GM19467 (cell line): ENCODE data around the gene TSKU.
"Not testable (repeated sequence)": the region's sequence is repeated elsewhere in the genome, so short reads cannot be mapped to it uniquely, and the experiment has no call there.

Experiments
- ATAC-seq: cut with Tn5 transposase; IDR thresholded peaks from one replicate; pipeline ENCODE4 v1.9.1; 2021; ENCODE audit warnings: mild to moderate bottlenecking, moderate library complexity; ENCODE audit not compliant: unreplicated experiment

Gene TSKU

DNA sequence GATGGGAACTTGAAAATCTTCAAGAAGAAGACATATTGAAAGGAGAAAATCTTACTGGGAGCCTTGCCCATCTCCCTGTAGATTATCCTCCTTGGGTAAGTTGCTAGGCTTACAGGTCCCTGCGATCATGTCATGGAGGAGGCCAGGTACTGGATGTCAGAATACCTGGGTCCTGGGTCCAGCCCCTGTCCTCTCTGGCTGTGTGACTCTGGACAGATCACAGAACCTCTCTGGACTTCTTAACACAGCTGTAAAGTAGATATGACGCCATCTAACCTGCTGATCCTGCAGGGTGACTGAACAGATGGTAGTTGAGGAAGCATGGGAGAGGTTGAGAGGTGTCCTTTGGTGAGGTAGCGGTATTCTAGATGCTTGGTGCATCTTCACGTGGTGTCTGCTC lies 4.1 kb downstream of the TSKU start:
- ATAC-seq = no peak

DNA sequence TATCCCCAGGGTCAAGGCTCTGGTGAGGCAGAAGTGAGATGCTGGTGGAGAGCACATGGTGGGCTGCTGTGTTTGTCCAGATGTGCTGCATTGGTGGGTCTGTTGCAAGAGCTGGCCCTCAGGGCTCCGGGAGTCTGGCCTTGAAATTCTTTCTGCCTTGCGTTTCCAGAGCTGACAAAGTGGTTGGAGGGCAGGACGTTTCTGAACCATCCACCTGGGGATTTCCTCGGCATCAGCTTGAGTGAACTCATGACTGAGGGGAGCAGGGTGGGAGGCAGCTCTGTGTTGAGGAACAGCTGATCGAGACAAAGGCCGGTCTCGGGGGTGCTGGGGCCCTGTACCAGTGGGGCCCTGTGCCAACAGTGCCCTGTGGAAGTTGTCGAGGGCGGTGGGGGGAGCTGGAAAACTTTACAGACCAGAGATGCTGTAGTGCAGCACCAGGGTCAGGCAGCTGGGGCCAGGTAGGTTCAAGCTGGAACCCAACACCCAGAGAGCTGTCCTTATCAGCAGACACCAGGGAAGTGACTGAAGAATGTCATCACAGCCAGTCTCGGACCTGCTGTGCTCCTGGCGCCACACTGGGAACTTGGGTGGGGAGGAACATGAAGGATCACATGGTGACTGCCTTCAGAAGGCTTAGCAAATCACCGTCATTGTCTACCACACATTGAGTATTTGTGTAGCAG lies 4.9 kb downstream of the TSKU start:
- no peak for ATAC-seq

DNA sequence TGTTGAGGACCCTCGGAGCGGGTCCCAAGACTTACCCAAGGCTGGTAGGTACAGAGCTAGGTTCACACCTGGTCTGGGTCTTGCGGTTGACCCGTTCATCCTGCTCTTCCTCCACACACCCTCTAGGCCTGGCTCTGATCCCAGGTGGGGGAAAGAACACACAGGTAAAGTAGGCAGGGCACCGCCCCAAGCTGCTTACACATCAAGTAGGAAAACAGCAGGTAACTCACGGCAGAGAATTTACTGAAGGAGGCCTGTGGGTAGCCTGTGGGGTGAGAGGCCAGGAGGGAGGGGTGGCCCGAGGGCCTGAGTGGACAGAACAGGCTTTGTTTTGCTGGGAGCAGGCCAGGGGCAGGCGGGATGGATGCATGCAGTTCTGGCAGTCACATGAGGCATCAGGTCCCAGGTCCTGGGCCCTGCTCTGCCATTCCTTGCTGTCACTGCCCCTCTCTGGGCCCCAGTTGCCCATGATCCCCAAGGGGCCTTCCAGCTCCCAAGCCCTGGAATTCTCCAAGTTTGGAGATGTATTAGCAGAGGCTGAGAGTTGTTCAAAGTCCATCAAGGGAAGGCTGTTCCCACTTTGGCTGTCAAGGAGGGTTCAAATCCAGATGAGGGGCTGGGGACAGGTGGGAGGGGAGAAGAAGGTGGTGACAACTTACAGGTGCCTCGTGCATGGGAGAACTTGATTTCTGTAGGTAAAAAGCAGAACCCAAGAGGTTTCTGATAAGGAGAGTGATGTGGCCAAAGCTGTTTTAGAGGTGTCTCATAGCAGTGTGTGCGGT lies 5.7 kb downstream of the TSKU start:
- ATAC-seq = no peak

DNA sequence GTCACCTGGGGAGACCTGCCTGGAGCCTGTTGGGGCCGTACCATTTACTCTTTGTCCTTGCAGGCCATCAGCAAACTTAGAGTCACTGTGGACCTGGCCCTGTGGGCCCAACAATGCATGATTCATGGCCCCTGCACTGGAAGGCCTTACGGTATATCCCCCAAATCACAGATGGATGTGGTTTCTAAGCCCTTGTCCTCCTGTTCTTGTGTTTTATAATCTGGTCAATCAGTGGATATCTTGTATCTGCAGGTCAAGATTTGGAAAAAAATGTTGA lies 6.2 kb downstream of the TSKU start:
- ATAC-seq = no peak

DNA sequence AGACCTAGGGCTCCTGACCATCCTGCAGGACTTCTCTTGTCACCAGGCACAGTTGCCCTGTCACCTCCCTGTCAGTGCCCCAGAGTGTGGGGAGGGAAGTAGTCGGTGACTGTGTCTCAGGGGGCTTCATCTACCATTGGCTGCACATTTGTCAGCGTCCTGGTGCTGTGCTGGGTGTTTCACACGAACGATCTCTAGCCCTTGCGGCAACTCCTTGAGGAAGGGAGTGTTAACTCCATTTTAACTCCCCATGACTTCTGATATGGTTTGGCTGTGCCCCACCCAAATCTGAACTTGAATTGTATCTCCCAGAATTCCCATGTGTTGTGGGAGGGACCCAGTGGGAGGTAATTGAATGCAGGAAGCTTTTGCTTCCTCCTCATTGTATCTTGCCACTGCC lies 7.1 kb downstream of the TSKU start:
- no peak for ATAC-seq

DNA sequence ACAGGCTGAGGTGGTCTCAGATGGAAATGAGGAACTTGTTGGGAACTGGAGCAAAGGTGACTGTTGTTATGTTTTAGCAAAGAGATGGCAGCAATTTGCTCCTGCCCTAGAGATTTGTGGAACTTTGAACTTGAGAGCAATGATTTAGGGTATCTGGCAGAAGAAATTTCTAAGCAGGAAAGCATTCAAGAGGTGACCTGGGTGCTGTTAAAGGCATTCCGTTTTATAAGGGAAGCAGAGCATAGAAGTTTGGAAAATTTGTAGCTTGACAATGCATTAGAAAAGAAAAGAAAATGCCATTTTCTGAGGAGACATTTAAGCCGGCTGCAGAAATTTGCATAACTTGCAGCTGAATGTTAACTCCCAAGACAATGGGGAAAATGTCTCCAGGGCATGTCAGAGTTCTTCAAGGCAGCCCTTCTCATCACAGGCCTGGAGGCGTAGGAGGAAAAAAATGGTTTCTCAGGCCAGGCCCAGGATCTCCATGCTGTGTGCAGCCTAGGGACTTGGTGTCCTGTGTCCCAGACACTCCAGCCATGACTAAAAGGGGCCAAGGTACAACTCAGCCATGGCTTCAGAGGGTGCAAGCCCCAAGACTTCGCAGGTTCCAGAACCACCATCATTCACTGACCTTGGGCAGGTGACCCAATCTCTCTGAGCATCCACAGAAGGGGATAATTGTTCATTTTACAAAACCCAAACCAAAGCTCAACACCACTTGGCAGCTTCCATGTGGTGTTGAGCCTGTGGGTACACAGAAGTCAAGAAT lies 8.0 kb downstream of the TSKU start:
- ATAC-seq = not testable (repeated sequence)

DNA sequence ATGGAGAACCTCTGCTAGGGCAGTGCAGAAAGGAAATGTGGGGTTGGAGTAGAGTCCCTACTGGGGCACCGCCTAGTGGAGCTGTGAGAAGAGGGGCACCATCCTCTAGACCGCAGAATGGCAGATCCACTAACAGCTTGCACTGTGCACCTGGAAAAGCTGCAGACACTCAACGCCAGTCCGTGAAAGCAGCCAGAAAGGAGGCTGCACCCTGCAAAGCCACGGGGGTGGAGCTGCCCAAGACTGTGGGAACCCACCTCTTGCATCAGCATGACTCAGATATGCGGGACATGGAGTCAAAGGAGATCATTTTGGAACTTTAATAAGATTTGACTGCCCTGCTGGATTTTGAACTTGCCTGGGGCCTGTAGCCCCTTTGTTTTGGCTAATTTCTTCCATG lies 8.7 kb downstream of the TSKU start:
- no peak for ATAC-seq

DNA sequence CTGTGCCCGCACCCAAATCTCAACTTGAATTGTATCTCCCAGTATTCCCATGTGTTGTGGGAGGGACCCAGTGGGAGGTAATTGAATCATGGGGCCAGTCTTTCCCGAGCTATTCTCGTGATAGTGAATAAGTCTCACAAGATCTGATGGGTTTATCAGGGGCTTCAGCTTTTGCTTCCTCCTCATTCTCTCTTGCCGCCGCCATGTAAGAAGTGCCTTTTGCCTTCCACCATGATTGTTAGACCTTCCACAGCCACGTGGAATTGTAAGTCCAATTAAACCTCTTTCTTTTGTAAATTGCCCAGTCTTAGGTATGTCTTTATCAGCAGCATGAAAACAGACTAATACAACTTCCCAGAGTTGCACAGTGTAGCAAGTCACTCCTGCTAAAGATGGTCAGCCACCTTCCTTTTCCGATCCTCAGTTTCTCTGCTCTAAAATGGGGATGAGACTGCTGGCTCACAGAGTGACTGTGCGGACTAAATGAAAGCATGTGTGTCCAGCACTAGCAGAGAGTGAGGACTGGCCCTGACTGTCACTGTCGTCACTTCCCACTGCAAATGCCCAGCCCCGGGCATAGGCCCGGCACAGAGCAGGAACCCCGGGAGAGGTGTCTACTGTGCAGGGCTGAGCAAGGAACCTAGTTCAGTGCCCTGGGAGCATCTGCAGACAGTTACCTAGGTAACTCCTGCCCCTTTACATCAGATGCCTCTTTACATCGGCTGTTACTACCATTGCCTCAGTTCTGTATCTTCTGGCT lies 9.5 kb downstream of the TSKU start:
- ATAC-seq = no peak

DNA sequence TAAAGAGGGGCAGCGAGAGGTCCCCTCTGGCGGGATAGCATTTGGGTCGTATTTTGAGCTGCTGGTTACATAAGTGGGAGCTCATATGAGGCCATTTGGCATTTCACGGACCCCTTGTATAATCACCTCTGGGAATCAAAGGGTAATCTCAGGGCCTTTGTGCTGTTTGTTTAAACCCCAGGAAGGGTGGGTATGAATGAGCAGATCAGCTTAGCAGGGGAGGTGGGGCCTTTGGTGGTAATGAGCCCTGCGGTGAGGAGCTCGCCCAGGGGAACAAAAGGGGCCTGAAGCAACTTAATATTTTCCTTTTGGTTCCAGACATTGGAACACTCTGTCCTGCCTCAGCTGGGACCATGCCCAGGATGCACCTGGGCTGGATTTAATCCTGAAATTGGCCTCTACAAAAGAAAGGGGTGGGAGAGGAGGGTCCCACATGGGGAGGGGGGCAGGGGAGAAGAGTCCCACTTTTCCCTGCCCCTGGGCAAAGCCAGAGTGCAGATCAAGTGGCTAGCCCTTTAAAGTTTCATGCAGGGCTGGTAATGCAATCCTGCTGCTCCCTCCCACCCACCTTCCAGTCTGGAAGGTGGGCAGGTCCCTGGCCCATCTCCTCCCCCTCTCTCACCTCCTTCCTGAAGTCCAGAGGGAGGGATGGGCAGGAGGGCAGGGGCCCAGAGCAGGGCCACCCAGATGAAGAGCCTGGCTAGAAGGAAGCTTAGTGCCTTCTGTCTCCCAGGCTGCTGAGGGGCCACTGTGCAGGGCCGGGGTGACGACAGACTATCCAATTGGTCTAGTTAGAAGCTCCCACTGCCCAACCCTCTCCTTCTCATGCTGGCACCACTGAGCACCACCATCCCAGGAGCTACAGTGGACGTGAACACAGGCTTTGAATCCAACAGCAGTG lies 10.5 kb downstream of the TSKU start:
- no peak for ATAC-seq

DNA sequence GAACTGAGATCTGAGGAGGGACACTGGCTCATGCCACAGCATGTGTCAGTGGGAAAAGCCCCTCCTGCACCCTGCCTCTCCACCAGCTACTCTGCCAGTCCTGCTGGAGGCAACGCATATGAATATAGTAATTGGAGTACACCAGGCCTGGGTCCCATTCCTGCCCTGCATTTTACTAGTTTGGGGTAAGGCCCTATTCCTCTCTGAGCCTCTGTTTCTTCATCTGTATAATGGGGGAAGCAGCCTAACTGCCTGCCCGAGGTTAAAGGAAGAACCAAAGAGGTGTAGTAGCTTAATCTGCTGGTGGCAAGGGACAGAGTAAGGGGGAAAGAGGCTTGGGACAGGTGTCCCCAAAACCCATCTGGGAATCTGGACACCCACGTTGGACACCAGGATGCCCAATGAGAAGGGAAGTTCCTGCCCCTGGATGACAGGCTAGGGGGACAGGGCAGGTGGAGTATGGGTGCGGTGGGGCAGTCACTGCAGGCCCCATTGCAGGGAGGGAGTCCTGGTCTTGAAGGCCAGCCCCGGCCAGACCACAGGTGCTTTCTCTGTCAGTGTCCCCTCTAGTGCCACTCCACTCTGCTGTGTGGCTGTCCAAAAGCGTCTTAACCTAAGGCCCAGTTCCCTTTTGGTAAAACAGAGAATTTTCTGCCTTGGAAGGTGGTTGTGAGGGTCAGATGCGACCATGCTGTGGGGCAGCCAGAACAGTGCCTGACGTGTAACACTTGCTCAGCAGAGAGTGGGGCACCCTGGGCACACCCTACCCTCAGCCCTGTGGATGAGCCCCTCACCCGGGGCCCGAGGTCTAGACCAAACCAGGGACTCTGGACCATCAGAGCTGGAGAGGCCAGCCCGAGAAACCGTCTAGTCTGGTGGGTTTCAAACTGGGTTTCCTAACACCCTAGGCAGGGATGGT lies 11.5 kb downstream of the TSKU start:
- ATAC-seq = no peak

DNA sequence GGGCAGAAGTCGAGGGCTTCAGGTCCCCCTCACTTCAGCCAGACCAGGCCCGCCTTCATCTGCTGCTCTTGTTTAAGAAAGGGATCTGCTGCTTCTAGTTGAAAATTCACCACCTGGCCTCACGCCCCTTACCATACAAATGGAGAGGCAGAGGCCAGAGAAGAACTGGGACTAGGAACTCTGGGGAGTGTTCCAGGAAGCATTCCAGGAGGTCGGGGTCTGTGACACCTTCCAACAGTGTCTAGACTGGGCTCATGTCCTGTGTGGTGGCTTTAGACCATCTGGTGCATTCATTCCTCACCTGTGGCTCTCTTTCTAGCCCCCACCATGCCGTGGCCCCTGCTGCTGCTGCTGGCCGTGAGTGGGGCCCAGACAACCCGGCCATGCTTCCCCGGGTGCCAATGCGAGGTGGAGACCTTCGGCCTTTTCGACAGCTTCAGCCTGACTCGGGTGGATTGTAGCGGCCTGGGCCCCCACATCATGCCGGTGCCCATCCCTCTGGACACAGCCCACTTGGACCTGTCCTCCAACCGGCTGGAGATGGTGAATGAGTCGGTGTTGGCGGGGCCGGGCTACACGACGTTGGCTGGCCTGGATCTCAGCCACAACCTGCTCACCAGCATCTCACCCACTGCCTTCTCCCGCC lies 12.3 kb downstream of the TSKU start:
- no peak for ATAC-seq

DNA sequence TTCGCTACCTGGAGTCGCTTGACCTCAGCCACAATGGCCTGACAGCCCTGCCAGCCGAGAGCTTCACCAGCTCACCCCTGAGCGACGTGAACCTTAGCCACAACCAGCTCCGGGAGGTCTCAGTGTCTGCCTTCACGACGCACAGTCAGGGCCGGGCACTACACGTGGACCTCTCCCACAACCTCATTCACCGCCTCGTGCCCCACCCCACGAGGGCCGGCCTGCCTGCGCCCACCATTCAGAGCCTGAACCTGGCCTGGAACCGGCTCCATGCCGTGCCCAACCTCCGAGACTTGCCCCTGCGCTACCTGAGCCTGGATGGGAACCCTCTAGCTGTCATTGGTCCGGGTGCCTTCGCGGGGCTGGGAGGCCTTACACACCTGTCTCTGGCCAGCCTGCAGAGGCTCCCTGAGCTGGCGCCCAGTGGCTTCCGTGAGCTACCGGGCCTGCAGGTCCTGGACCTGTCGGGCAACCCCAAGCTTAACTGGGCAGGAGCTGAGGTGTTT lies 12.8 kb downstream of the TSKU start:
- no peak for ATAC-seq

DNA sequence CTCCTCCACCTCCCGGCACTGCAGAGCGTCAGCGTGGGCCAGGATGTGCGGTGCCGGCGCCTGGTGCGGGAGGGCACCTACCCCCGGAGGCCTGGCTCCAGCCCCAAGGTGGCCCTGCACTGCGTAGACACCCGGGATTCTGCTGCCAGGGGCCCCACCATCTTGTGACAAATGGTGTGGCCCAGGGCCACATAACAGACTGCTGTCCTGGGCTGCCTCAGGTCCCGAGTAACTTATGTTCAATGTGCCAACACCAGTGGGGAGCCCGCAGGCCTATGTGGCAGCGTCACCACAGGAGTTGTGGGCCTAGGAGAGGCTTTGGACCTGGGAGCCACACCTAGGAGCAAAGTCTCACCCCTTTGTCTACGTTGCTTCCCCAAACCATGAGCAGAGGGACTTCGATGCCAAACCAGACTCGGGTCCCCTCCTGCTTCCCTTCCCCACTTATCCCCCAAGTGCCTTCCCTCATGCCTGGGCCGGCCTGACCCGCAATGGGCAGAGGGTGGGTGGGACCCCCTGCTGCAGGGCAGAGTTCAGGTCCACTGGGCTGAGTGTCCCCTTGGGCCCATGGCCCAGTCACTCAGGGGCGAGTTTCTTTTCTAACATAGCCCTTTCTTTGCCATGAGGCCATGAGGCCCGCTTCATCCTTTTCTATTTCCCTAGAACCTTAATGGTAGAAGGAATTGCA lies 13.5 kb downstream of the TSKU start:
- ATAC-seq = no peak

DNA sequence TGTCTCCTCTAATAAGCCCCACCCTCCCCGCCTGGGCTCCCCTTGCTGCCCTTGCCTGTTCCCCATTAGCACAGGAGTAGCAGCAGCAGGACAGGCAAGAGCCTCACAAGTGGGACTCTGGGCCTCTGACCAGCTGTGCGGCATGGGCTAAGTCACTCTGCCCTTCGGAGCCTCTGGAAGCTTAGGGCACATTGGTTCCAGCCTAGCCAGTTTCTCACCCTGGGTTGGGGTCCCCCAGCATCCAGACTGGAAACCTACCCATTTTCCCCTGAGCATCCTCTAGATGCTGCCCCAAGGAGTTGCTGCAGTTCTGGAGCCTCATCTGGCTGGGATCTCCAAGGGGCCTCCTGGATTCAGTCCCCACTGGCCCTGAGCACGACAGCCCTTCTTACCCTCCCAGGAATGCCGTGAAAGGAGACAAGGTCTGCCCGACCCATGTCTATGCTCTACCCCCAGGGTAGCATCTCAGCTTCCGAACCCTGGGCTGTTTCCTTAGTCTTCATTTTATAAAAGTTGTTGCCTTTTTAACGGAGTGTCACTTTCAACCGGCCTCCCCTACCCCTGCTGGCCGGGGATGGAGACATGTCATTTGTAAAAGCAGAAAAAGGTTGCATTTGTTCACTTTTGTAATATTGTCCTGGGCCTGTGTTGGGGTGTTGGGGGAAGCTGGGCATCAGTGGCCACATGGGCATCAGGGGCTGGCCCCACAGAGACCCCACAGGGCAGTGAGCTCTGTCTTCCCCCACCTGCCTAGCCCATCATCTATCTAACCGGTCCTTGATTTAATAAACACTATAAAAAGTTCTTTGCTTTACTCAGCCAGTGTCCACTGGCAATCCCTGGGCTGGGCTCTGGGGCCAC lies 14.4 kb downstream of the TSKU start:
- no peak for ATAC-seq

DNA sequence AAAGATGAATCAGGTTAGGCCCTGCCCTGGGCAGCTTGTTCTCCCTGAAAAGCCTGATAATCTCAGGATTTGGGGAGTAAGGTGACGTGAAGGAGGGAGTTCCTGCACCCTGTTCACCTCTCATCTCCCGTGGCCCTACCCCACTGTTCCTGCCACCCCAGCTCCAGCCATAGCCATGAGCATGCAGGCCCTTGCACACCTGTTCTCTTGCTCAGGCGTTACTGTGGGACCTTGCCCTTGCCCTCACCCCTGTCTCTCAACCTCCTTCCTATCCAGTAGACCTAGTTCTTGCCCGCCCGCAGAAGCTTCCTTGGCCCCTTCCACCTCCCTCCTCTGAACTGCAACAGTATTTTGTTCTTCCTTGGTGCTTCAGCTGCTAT lies 15.0 kb downstream of the TSKU start:
- ATAC-seq = no peak

DNA sequence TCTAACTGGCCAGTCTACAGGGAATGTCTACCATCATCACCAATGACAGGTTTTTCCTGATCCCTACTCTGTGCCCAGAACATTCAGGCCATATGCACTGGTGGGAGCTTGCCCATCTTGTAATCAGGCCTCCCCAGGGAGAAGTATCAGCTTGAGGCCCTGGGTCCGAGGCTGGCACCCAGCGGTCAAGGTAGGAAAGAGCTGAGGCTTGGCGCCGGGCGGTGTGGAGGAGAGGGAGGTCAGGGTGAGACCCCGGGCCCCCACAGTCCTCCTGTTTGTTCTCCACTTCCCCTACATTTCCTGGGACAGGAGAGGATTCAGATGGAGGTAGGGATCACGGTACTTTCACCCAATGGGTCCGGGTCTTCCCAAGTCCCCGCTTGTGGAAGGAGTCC lies 15.5 kb downstream of the TSKU start:
- ATAC-seq = no peak
